ENCODE measurements around the gene TALDO1.

DNA sequence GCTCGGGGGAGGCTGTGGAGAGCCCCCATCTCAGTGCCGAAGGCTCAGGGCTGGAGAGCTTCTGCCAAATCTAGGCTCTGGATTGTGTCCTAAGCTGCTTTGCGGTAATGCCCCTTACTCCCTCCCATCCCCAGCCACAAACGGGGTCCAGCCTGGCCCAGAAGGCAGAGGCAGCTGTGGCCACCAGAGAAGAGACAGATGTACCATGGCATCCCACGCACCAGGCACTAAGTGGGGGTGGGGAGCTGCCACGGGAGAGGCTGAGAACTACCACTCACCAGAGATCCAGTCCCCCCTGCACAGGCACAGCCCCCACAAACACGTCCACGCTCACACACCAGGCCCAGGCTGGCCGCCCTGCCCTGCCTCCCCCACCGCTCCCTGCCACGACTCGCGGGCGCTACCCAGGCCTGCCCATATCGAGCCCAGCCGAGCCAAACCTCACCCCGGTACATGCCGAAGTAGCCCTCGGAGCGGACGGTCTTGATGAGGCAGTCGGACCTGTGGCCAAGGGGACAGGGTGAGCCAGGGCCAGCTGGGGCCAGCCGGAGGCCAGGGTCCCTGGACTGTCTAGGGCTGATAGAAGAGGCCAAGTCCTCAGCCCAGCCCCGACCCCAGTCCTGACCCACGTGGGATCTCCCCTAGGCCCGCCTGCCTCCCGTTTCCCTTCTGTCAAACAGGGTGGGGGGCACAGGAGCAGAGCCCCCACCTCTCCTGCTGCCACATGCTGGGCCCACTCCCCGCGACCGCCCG lies 46.9 kb downstream of the TALDO1 start:
- no peak for TF ChIP-seq EZH2 (IDR thresholded peaks at IDR 0.05; ENCODE audit: borderline replicate concordance, control insufficient read depth, low read depth, low read length)
- TF ChIP-seq, protein P1, sequence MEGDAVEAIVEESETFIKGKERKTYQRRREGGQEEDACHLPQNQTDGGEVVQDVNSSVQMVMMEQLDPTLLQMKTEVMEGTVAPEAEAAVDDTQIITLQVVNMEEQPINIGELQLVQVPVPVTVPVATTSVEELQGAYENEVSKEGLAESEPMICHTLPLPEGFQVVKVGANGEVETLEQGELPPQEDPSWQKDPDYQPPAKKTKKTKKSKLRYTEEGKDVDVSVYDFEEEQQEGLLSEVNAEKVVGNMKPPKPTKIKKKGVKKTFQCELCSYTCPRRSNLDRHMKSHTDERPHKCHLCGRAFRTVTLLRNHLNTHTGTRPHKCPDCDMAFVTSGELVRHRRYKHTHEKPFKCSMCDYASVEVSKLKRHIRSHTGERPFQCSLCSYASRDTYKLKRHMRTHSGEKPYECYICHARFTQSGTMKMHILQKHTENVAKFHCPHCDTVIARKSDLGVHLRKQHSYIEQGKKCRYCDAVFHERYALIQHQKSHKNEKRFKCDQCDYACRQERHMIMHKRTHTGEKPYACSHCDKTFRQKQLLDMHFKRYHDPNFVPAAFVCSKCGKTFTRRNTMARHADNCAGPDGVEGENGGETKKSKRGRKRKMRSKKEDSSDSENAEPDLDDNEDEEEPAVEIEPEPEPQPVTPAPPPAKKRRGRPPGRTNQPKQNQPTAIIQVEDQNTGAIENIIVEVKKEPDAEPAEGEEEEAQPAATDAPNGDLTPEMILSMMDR (IDR thresholded peaks at IDR 0.05 in 2 of 3, conservative IDR thresholded peaks at IDR 0.05 in 1 of 3; ENCODE audit: control insufficient read depth in 2 of 3, extremely low read depth in 1 of 3, insufficient read depth in 1 of 3, low read depth in 3 of 3, low read length in 3 of 3): no peak
- no peak for TF ChIP-seq MEF2A (IDR thresholded peaks at IDR 0.05; ENCODE audit: insufficient read depth, low read depth, low read length)
- TF ChIP-seq MYC (IDR thresholded peaks at IDR 0.05; ENCODE audit: insufficient read depth, insufficient read length, insufficient replicate concordance, low read length, severe bottlenecking): no peak
- TF ChIP-seq SP1 (IDR thresholded peaks at IDR 0.05; ENCODE audit: low read depth, low read length): no peak
- no peak for TF ChIP-seq HDAC6 (IDR thresholded peaks at IDR 0.05; ENCODE audit: unreplicated experiment)
- TF ChIP-seq SMC3 (IDR thresholded peaks at IDR 0.05; ENCODE audit: borderline replicate concordance, low read length): no peak
- TF ChIP-seq, protein P2, sequence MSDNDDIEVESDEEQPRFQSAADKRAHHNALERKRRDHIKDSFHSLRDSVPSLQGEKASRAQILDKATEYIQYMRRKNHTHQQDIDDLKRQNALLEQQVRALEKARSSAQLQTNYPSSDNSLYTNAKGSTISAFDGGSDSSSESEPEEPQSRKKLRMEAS (IDR thresholded peaks at IDR 0.05; ENCODE audit: low read depth, low read length): no peak
- no peak for TF ChIP-seq SUZ12 (IDR thresholded peaks at IDR 0.05; ENCODE audit: unreplicated experiment)
- TF ChIP-seq, protein P3, sequence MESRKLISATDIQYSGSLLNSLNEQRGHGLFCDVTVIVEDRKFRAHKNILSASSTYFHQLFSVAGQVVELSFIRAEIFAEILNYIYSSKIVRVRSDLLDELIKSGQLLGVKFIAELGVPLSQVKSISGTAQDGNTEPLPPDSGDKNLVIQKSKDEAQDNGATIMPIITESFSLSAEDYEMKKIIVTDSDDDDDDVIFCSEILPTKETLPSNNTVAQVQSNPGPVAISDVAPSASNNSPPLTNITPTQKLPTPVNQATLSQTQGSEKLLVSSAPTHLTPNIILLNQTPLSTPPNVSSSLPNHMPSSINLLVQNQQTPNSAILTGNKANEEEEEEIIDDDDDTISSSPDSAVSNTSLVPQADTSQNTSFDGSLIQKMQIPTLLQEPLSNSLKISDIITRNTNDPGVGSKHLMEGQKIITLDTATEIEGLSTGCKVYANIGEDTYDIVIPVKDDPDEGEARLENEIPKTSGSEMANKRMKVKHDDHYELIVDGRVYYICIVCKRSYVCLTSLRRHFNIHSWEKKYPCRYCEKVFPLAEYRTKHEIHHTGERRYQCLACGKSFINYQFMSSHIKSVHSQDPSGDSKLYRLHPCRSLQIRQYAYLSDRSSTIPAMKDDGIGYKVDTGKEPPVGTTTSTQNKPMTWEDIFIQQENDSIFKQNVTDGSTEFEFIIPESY (IDR thresholded peaks at IDR 0.05): no peak
- no peak for TF ChIP-seq CREB1 (IDR thresholded peaks at IDR 0.05; ENCODE audit: low read depth)
- no peak for TF ChIP-seq TARDBP (IDR thresholded peaks at IDR 0.05; ENCODE audit: borderline replicate concordance)

Data from GM12878 (cell line).